Brain microvascular endothelial cell (primary cell): ENCODE measurements around the gene FBXW8.

Experiments used
- DNase-seq: peaks from one replicate; pipeline ENCODE4 v3.0.0-alpha.2; 2020
- H3K27ac ChIP-seq: fragments of 250-450 bp; sonication (Bioruptor Pico); 2 replicates; pipeline ENCODE4 v1.5.1; 2020; ENCODE audit warnings: mild to moderate bottlenecking, moderate library complexity
- H3K27me3 ChIP-seq: fragments of 250-450 bp; sonication (Bioruptor Pico); replicated peaks from 2 replicates; pipeline ENCODE4 v1.5.1; 2020; ENCODE audit warnings: mild to moderate bottlenecking
- H3K36me3 ChIP-seq: fragments of 250-450 bp; sonication (Bioruptor Pico); replicated peaks from 2 replicates; pipeline ENCODE4 v1.5.1; 2020; ENCODE audit warnings: mild to moderate bottlenecking
- H3K4me3 ChIP-seq: 2 replicates; pipeline ENCODE4 v1.5.1; 2011; ENCODE audit warnings: low read depth, mild to moderate bottlenecking, control low read depth, low read length, moderate library complexity
- in situ Hi-C: cut with HindIII; loops from 2 replicates; pipeline ENCODE4 v1.10.0; 2017; ENCODE audit warnings: low sequenced_read_pairs, low pct_ligation_motif_present
- TF ChIP-seq, protein P1 (sequence below): IDR thresholded peaks from 2 replicates; pipeline ENCODE4 v1.5.1; 2011; ENCODE audit warnings: low read depth, mild to moderate bottlenecking, moderate library complexity, low read length, control low read depth, inconsistent platforms; ENCODE audit errors: missing control alignments

The FBXW8 gene

DNA sequence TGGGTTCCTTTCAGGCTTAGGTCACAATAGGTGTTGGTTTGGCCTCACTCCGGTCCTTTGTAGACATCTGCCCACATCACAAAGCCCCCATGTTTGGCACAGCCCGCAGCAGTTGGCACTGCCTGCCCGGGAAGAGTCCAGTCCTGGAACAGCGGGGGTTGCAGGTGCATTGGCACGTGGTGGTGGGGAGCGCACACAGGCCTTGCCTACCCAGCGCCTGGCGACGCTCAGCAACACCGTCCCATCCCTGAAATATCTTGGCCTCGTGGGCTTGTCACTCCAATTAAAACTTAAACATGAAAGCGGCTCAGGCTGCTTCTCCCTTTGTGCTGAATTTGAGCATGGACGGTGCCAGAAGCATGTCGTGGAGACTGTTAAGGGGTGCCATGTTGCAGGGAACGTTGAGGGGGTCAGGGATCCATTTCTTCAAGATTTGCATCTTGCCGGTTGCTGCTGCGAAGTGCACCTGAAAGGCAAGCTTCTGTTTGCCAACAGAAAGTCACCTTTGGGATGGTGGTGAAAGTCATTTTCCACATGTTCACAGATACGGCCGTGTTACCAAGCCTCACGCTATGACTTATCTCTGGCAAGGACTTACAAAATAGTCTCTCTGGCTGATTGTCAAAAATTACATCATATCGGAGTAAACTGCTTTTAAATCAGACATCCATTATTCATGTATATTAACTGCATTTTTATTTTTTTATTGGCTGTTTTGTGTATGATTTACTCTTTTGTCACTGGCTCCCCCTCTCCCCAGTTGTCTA lies 91.5 kb downstream of the FBXW8 start:
- no peak for DNase-seq
- no peak overlapping the region for H3K27ac ChIP-seq
- H3K27me3 ChIP-seq = no peaks in the 10 kb centered on the region
- TF ChIP-seq, protein P1, sequence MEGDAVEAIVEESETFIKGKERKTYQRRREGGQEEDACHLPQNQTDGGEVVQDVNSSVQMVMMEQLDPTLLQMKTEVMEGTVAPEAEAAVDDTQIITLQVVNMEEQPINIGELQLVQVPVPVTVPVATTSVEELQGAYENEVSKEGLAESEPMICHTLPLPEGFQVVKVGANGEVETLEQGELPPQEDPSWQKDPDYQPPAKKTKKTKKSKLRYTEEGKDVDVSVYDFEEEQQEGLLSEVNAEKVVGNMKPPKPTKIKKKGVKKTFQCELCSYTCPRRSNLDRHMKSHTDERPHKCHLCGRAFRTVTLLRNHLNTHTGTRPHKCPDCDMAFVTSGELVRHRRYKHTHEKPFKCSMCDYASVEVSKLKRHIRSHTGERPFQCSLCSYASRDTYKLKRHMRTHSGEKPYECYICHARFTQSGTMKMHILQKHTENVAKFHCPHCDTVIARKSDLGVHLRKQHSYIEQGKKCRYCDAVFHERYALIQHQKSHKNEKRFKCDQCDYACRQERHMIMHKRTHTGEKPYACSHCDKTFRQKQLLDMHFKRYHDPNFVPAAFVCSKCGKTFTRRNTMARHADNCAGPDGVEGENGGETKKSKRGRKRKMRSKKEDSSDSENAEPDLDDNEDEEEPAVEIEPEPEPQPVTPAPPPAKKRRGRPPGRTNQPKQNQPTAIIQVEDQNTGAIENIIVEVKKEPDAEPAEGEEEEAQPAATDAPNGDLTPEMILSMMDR = no peak
- in situ Hi-C loops = no loop called here
- H3K36me3 ChIP-seq = peaks cover 12% of the 10 kb centered on the region
- H3K4me3 ChIP-seq = no peak overlapping the region

DNA sequence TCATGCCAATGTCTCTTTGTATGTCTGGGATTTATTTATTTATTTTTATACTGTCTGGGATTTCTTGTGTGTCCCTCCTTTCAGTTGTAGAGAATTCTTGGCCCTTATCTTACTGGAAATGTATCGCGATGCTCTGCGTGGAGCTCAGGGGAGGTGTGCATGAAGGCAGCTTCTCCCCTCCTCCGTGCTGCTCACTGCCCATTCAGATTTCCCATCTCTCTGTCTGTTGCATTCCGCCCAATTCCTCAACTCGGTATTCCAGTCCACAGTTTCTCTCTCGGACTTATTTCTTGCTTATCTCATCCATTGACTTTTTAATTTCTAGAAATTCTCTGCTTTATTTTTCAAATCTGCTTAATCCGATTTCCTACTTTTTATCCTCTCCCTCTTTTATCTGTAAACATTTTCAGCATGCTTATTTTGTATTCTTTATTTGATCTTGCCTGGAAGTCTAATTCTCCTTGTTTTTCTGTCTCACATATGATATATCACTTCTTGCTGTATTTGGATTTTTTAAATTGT lies 93.2 kb downstream of the FBXW8 start:
- Histone ChIP-seq H3K36me3 (peaks cover 18% of the 10 kb centered on the region), H3K27me3 (no peaks in the 10 kb centered on the region), H3K27ac (no peak overlapping the region), H3K4me3 (no peak overlapping the region)
- TF ChIP-seq, protein P1 = no peak
- DNase-seq = no peak
- in situ Hi-C loops = no loop called here

DNA sequence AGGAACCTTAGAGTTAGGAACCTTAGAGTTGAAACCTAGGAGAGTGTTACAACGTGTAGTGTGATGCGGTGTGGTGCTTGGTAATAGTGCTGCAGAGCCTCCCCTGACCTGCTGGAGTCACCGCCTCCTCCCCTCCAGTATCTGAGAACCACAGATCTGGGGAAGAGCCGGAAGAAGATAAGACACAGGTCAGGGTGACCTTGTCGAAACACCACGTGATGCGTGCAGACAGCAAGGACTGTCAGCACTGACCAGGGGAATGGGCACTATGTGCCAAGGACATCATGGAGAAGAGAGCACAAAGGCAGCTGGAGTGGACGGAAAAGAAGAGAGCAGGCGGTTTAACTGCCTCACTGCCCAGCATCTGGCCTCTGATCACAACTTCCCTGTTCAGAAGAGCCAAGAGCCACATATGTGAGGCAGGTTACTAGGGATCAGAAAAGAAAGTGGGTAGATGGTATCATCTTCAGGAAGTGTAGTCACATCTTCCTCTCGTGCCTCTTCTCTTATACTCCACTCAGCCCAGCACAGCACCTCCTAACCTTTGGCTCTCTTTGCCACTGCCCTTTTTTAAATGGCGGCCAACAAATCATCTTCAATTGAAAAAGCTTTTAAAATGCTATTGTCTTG lies 94.8 kb downstream of the FBXW8 start:
- TF ChIP-seq, protein P1 = no peak
- in situ Hi-C loops = no loop called here
- H3K27ac ChIP-seq = no peak overlapping the region
- H3K27me3 ChIP-seq = no peaks in the 10 kb centered on the region
- DNase-seq = no peak
- no peak overlapping the region for H3K4me3 ChIP-seq
- H3K36me3 ChIP-seq = peaks cover 21% of the 10 kb centered on the region

DNA sequence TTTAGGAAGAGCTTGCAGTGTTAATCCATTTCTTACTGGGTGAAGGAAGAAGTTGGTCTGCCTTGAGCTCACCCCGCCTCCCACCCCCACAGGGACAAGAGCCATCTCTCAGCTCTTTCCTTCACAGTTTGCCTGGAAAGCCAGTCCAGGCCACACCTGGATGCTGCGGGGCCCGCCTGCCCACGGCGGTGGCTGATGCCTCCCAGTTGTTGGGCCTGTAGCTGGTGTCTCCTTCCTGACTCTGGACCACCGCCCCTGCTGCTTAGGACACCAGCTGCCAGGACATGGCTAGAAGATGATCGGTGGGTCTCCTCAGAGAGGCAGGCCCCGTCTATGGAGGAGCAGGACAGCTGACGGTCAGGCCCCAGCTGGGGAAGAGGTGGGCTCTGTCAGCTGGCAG lies 95.6 kb downstream of the FBXW8 start:
- TF ChIP-seq, protein P1 = no peak
- Histone ChIP-seq H3K36me3 (peaks cover 21% of the 10 kb centered on the region), H3K4me3 (no peak overlapping the region), H3K27me3 (no peaks in the 10 kb centered on the region), H3K27ac (no peak overlapping the region)
- in situ Hi-C loops = no loop called here
- no peak for DNase-seq

DNA sequence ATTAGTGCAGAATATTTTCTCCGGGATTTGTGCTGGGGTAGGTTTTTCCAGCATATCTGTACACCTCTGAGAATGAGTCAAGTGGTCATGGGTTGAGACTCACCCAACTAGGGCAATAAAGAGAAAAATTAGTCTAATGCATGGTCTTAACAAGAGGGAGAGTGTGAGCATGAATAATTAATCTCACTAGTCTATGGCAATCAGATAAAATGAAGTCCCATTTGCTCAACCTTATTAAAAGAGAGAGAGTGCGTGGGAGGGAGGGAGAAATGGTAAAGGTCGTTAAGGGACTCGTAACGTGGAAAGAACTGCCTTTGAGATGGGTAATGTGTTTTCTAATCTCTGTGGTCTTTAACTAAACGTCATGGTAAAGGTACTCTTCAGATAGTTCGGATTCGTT lies 96.8 kb downstream of the FBXW8 start:
- no peak for DNase-seq
- Histone ChIP-seq H3K4me3 (no peak overlapping the region), H3K36me3 (peaks cover 21% of the 10 kb centered on the region), H3K27ac (no peak overlapping the region), H3K27me3 (no peaks in the 10 kb centered on the region)
- in situ Hi-C loops = no loop called here
- TF ChIP-seq, protein P1 = no peak
